SK-N-SH (cell line): ENCODE measurements around the gene GATB.

Source experiments
- CTCF ChIP-seq: fragments of 200-600 bp; sonication (generic); IDR thresholded peaks from 2 replicates; pipeline ENCODE4 v1.6.1; 2017; ENCODE audit warnings: antibody characterized with exemption, mild to moderate bottlenecking, moderate library complexity
- REST ChIP-seq: IDR thresholded peaks from 2 replicates; pipeline ENCODE4 v1.6.1; 2012; ENCODE audit warnings: mild to moderate bottlenecking, low read depth, low read length, moderate library complexity

- TF ChIP-seq CTCF (no peak), REST (no peak)
These were observed 9.3 kb upstream of the GATB start for GRCh38 chr4:151770154-151770553.
